ENCODE measurements around the gene GMIP.
"Not testable (repeated sequence)": the region's sequence is repeated elsewhere in the genome, so short reads cannot be mapped to it uniquely, and the experiment has no call there.

GRCh38 chr19:19606686-19607085, 36.8 kb downstream of the GMIP start:
- TF ChIP-seq CTCF (conservative IDR thresholded peaks at IDR 0.05 in 1 of 2, IDR thresholded peaks at IDR 0.05 in 1 of 2; ENCODE audit: low read depth in 1 of 2, low read length in 2 of 2); EZH2 (IDR thresholded peaks at IDR 0.05; ENCODE audit: low read length, missing control alignments): not testable (repeated sequence)

Data from fibroblast of lung (primary cell).